Activated naive CD4-positive, alpha-beta T cell treated with Interleukin-2 at 50 U/mL for 16 hours (primary cell): ENCODE results near the gene LCE1D.

Experiments
- DNase-seq: peaks from one replicate; pipeline ENCODE4 v3.0.0-alpha.2; 2020

The LCE1D gene

DNA sequence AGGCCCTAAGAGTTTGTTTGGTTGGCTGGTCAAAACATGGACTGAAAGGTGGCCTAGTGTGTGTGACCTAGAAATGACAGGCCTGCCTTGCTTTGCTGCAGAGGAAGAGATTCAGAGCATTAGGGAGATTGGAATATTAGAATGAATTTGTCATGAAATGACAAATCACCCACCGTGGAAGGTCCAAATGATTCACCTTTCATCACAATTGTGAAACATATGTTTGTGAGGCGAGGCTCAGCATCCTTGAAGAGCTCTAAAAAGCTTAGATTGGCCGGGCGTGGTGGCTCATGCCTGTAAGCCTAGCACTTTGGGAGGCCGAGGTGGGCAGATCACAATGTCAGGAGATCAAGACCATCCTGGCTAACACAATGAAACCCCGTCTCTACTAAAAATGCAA is 20.8 kb downstream of the LCE1D start:
- DNase-seq: no peak

GRCh38 chr1:152823294-152823693 is 26.8 kb downstream of the LCE1D start:
- no peak for DNase-seq

DNA sequence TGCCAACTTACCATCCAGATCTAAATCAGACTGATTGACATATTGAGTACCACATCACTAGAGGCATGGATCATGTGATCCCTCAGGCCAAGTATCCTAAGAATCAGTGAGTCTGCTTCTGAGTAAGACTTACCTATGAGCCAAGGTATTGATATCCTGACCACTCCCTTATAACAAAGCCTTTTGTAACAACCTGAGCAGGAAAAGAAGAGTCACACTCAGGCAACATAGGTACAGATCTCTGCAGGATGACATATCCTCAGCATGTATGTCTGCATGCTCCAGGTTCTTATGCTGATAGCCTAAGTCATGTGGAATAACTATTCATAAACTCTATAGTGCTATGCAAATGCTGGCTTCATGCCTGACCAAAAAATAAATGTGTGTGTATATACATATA is 28.4 kb downstream of the LCE1D start:
- no peak for DNase-seq

GRCh38 chr1:152827173-152827572 is 30.7 kb downstream of the LCE1D start, which contains the start of gene LCE1A:
Gene LCE1A, plus strand, starts transcription at chr1:152827473. Its CDS starts 0 bp downstream, at chr1:152827473.
- no peak for DNase-seq

- no peak for DNase-seq
These were observed 40.3 kb downstream of the LCE1D start for GRCh38 chr1:152836870-152837269.

GRCh38 chr1:152842556-152842955 is 46.0 kb downstream of the LCE1D start, which contains the start of gene LCE6A:
Gene LCE6A, plus strand, starts transcription at chr1:152842856. Its CDS starts 665 bp downstream, at chr1:152843521.
- no peak for DNase-seq
